Measurements from ENCODE around the gene MFSD11.
"Not testable (repeated sequence)": the region's sequence is repeated elsewhere in the genome, so short reads cannot be mapped to it uniquely, and the experiment has no call there.

Gene MFSD11

GRCh38 chr17:76744747-76745146 is 6.8 kb downstream of the MFSD11 start:
- no peak for TF ChIP-seq CTCF (IDR thresholded peaks at IDR 0.05)
- peaks cover 2% of the 10 kb centered on the region for H3K27me3 Mint-ChIP-seq (ENCODE audit: low read depth, poor library complexity)

GRCh38 chr17:76745785-76746184 is 7.9 kb downstream of the MFSD11 start:
- H3K4me1 Mint-ChIP-seq; H3K27me3 Mint-ChIP-seq (ENCODE audit: low read depth, poor library complexity); H3K27ac Mint-ChIP-seq; H3K4me3 Mint-ChIP-seq; DNase-seq: not testable (repeated sequence)
- Mint-ChIP-seq H3K36me3 (ENCODE audit: low read depth) (peaks cover 85% of the 10 kb centered on the region), H3K9me3 (peaks cover 20% of the 10 kb centered on the region)

More at GRCh38 chr17:76744747-76745146, 6.8 kb downstream of the MFSD11 start:
- no peak for DNase-seq
- H3K27ac Mint-ChIP-seq = no peak overlapping the region
- peaks cover 17% of the 10 kb centered on the region for H3K9me3 Mint-ChIP-seq
- peaks cover 17% of the 10 kb centered on the region for H3K4me1 Mint-ChIP-seq
- no peak overlapping the region for H3K4me3 Mint-ChIP-seq
- peaks cover 80% of the 10 kb centered on the region for H3K36me3 Mint-ChIP-seq (ENCODE audit: low read depth)

GRCh38 chr17:76747716-76748363 is 9.9 kb downstream of the MFSD11 start:
- peaks cover 82% of the 10 kb centered on the region for H3K36me3 Mint-ChIP-seq (ENCODE audit: low read depth)
- peaks cover 2% of the 10 kb centered on the region for H3K27me3 Mint-ChIP-seq (ENCODE audit: low read depth, poor library complexity)
- no peak for DNase-seq
- no peak overlapping the region for H3K4me3 Mint-ChIP-seq
- peaks cover 5% of the 10 kb centered on the region for H3K4me1 Mint-ChIP-seq
- peaks cover 20% of the 10 kb centered on the region for H3K9me3 Mint-ChIP-seq
- TF ChIP-seq CTCF (IDR thresholded peaks at IDR 0.05) = no peak
- peak overlapping the region; percentile 42 for H3K27ac Mint-ChIP-seq

GRCh38 chr17:76748657-76749056 is 10.7 kb downstream of the MFSD11 start:
- H3K27ac Mint-ChIP-seq = no peak overlapping the region

GRCh38 chr17:76751416-76751993 is 13.6 kb downstream of the MFSD11 start:
- H3K9me3 Mint-ChIP-seq = peaks cover 9% of the 10 kb centered on the region
- no peaks in the 10 kb centered on the region for H3K4me1 Mint-ChIP-seq
- no peak overlapping the region for H3K4me3 Mint-ChIP-seq
- H3K36me3 Mint-ChIP-seq (ENCODE audit: low read depth) = peaks cover 58% of the 10 kb centered on the region
- no peaks in the 10 kb centered on the region for H3K27me3 Mint-ChIP-seq (ENCODE audit: low read depth, poor library complexity)
- no peak for DNase-seq
- TF ChIP-seq CTCF (IDR thresholded peaks at IDR 0.05) = no peak
- H3K27ac Mint-ChIP-seq = no peak overlapping the region

More at GRCh38 chr17:76748657-76749056, 10.7 kb downstream of the MFSD11 start:
- Mint-ChIP-seq H3K4me3 (no peak overlapping the region), H3K9me3 (peaks cover 20% of the 10 kb centered on the region), H3K4me1 (no peaks in the 10 kb centered on the region), H3K27me3 (ENCODE audit: low read depth, poor library complexity) (peaks cover 2% of the 10 kb centered on the region), H3K36me3 (ENCODE audit: low read depth) (peaks cover 82% of the 10 kb centered on the region)
- TF ChIP-seq CTCF (IDR thresholded peaks at IDR 0.05) = no peak
- DNase-seq = no peak

- Mint-ChIP-seq H3K9me3 (peaks cover 4% of the 10 kb centered on the region), H3K36me3 (ENCODE audit: low read depth) (peaks cover 58% of the 10 kb centered on the region), H3K4me3 (no peak overlapping the region), H3K4me1 (no peaks in the 10 kb centered on the region), H3K27me3 (ENCODE audit: low read depth, poor library complexity) (no peaks in the 10 kb centered on the region), H3K27ac (no peak overlapping the region)
- no peak for TF ChIP-seq CTCF (IDR thresholded peaks at IDR 0.05)
- no peak for DNase-seq
These were observed 14.1 kb downstream of the MFSD11 start for GRCh38 chr17:76752006-76752405.

Data from nephron progenitor cell (in vitro differentiated cells).